ENCODE measurements around the gene RIT2. TPM values are rescaled to one million over a fixed set of nuclear protein-coding genes. Genes with fewer than 3 reads are reported as not detected.

The RIT2 gene
- total RNA-seq, 1 experiment from 2014 or later: 1.5 TPM

GRCh38 chr18:43125471-43125870, 10.0 kb upstream of the RIT2 start (continued):
- TF ChIP-seq PRDM15 (CRISPR knock-in tag; IDR thresholded peaks at IDR 0.05) (no peak), ZSCAN18 (CRISPR knock-in tag; IDR thresholded peaks at IDR 0.05) (no peak), SP1 (CRISPR knock-in tag; conservative IDR thresholded peaks at IDR 0.05) (no peak), ATF6 (CRISPR knock-in tag; IDR thresholded peaks at IDR 0.05) (no peak)

- TF ChIP-seq ZNF138 (CRISPR knock-in tag; conservative IDR thresholded peaks at IDR 0.05) (no peak), USF2 (CRISPR knock-in tag; IDR thresholded peaks at IDR 0.05) (0 out of 2 replicates have a peak, but pooled peaks have one; percentile 9), AR (CRISPR knock-in tag; IDR thresholded peaks at IDR 0.05) (no peak), ZNF532 (CRISPR knock-in tag; IDR thresholded peaks at IDR 0.05; ENCODE audit: borderline replicate concordance) (no peak), AFF4 (CRISPR knock-in tag; IDR thresholded peaks at IDR 0.05; ENCODE audit: borderline replicate concordance) (no peak)
- Mint-ChIP-seq H3K27ac (no peak overlapping the region), H3K9me3 (no peaks in the 10 kb centered on the region), H3K36me3 (no peaks in the 10 kb centered on the region), H3K4me1 (peaks cover 29% of the 10 kb centered on the region), H3K4me3 (no peak overlapping the region), H3K27me3 (ENCODE audit: low read depth) (no peaks in the 10 kb centered on the region)
- no peak for DNase-seq (ENCODE audit: low spot score)
- CTCF ChIA-PET: no interaction called here
- POLR2A ChIA-PET: no interaction called here
- ATAC-seq: no peak
These were observed 7.5 kb upstream of the RIT2 start for GRCh38 chr18:43122955-43123354.

Data from WTC11 (cell line).